GM12878 (cell line): ENCODE results near the gene KIAA1671. TPM values are rescaled to one million over a fixed set of nuclear protein-coding genes. Genes with fewer than 3 reads are reported as not detected.

ENCODE experiments used
- ATAC-seq: fragments of 200-7000 bp; cut with Tn5 transposase; 3 replicates; pipeline ENCODE4 v1.9.1; 2020; ENCODE audit warnings: mild to moderate bottlenecking, moderate library complexity
- BruUV-seq: library from RNA; stranded (reverse); fragments of 400-500 nt; replicated peaks from 2 replicates; lab custom pipeline; 2021; lab: Mats Ljungman, UMichigan
- CTCF ChIA-PET: fragments of 300-600 bp; sonication (Branson Sonifier 250); formaldehyde crosslinking; extraction: SDS; loops from one replicate; lab custom pipeline; 2021; ENCODE audit warnings: inconsistent platforms; lab: Yijun Ruan, JAX
- POLR2A ChIA-PET: fragments of 350-600 bp; formaldehyde crosslinking; extraction: SDS; loops from one replicate; lab custom pipeline; 2021; ENCODE audit warnings: inconsistent platforms; lab: Charles Lee
- RAD21 ChIA-PET: fragments of 300-600 bp; sonication (Branson Sonifier 250); formaldehyde crosslinking; loops from one replicate; lab custom pipeline; 2023; ENCODE audit warnings: antibody characterized with exemption; ENCODE audit not compliant: unreplicated experiment; lab: Charles Lee
- SMC1A ChIA-PET: fragments of 300-600 bp; sonication (Branson Sonifier 250); formaldehyde crosslinking; loops from one replicate; lab custom pipeline; 2023; ENCODE audit not compliant: unreplicated experiment, uncharacterized antibody; lab: Charles Lee
- DNase-seq: peaks from one replicate; pipeline ENCODE4 v3.0.0-alpha.2; 2011; ENCODE audit warnings: low read depth, low spot score
- FAIRE-seq: peaks from 3 replicates; lab custom pipeline; 2011; peaks lifted over from hg19 to GRCh38; lab: Jason Lieb, UNC
- H2AFZ ChIP-seq: 2 replicates; pipeline ENCODE4 v1.6.0; 2011; ENCODE audit warnings: low read depth, low read length, control low read depth; ENCODE audit not compliant: control insufficient read depth
- H3K27ac ChIP-seq: 2 replicates; pipeline ENCODE4 v1.5.1; 2011; ENCODE audit warnings: control low read depth; ENCODE audit not compliant: control insufficient read depth, insufficient read depth
- H3K27me3 ChIP-seq, 2 experiments: replicated peaks in 1 of 2; 2 replicates each; pipeline versions ENCODE4 v1.6.0 to v1.6.1; 2011; ENCODE audit warnings: low read length in 1 of 2; ENCODE audit not compliant: control insufficient read depth in 2 of 2, insufficient read depth in 2 of 2
- H3K36me3 ChIP-seq, 2 experiments: 2 replicates each; pipeline ENCODE4 v1.5.1; 2011; ENCODE audit warnings: low read length in 1 of 2; ENCODE audit not compliant: control insufficient read depth in 2 of 2, insufficient read depth in 2 of 2
- H3K4me1 ChIP-seq: 2 replicates; pipeline ENCODE4 v1.6.1; 2011; ENCODE audit warnings: mild to moderate bottlenecking, low read length, moderate library complexity, mixed read lengths; ENCODE audit not compliant: control insufficient read depth, insufficient read depth
- H3K4me2 ChIP-seq: 2 replicates; pipeline ENCODE4 v1.6.0; 2011; ENCODE audit warnings: control low read depth; ENCODE audit not compliant: control insufficient read depth, insufficient read depth
- H3K4me3 ChIP-seq: fragments of 200-600 bp; sonication (generic); 2 replicates; pipeline ENCODE4 v1.5.1; 2016
- H3K79me2 ChIP-seq: 2 replicates; pipeline ENCODE4 v1.6.0; 2011; ENCODE audit warnings: low read length; ENCODE audit not compliant: control insufficient read depth, insufficient read depth
- H3K9ac ChIP-seq: 2 replicates; pipeline ENCODE4 v1.8.0; 2011; ENCODE audit warnings: low read length, control low read depth, mixed read lengths; ENCODE audit not compliant: control insufficient read depth, insufficient read depth
- H3K9me3 ChIP-seq: replicated peaks from 3 replicates; pipeline ENCODE4 v1.5.1; 2011; ENCODE audit warnings: mild to moderate bottlenecking, low read length; ENCODE audit not compliant: control insufficient read depth, insufficient read depth
- H4K20me1 ChIP-seq: 2 replicates; pipeline ENCODE4 v1.6.0; 2011; ENCODE audit not compliant: control insufficient read depth, insufficient read depth
- DPF2 ChIP-seq: fragments of 450-650 bp; IDR thresholded peaks from 2 replicates; pipeline ENCODE4 v1.6.1; 2017; ENCODE audit warnings: mild to moderate bottlenecking
- E4F1 ChIP-seq: fragments of 450-650 bp; IDR thresholded peaks from 2 replicates; pipeline ENCODE4 v1.6.1; 2018; ENCODE audit warnings: borderline replicate concordance, mild to moderate bottlenecking; ENCODE audit not compliant: partially characterized antibody
- NRF1 ChIP-seq: conservative IDR thresholded peaks from 2 replicates; pipeline ENCODE4 v1.6.1; 2011; ENCODE audit warnings: mild to moderate bottlenecking, low read depth, low read length, improper control_type of control experiment
- SREBF2 ChIP-seq: IDR thresholded peaks from 2 replicates; pipeline ENCODE4 v1.6.1; 2012; ENCODE audit warnings: mild to moderate bottlenecking, low read length
- STAT3 ChIP-seq: IDR thresholded peaks from 2 replicates; pipeline ENCODE4 v1.6.1; 2011; ENCODE audit warnings: low read depth, low read length, improper control_type of control experiment
- WRNIP1 ChIP-seq: IDR thresholded peaks from 2 replicates; pipeline ENCODE4 v1.6.1; 2011; ENCODE audit warnings: low read depth, low read length, improper control_type of control experiment, borderline replicate concordance
- ZNF274 ChIP-seq: IDR thresholded peaks from one replicate; pipeline ENCODE4 v1.8.0; 2011; ENCODE audit not compliant: insufficient read length, insufficient read depth
- WGBS: methylation state at CpG from one replicate; pipeline ENCODE4 v1.1.6; 2016; ENCODE audit warnings: low lambda C conversion rate; ENCODE audit not compliant: insufficient replicate concordance, insufficient coverage; ENCODE audit errors: missing lambda C conversion rate; 5-methylcytosine and 5-hydroxymethylcytosine counted together
- in situ Hi-C: fragments of 300-500 bp; cut with MboI; formaldehyde crosslinking; loops from 9 replicates; pipeline ENCODE4 v1.14.3; 2018; ENCODE audit warnings: mixed read lengths
- intact Hi-C: fragments of 100-400 bp; cut with micrococcal nuclease; formaldehyde crosslinking; loops from one replicate; pipeline ENCODE4 v1.14.2; 2022; ENCODE audit not compliant: unreplicated experiment
- polyA plus RNA-seq, 11 experiments: library from polyadenylated mRNA; depleted of rRNA in 4 of 11; unstranded in 6 of 11; stranded (reverse) in 5 of 11; fragments of >200 nt; fragmentation: Nextera tagmentation in 4 of 11; fragmentation: Illumina TruSeq in 1 of 11; extraction: Ambion mirVana in 4 of 11; extraction: Trizol in 1 of 11; gene quantifications; 1 replicate in 1 of 11; 2 replicates in 10 of 11; pipeline versions ENCODE4 v1.2.1 to v1.2.3, GENCODE V29; 2011 to 2016; ENCODE audit warnings: inconsistent platforms in 2 of 11, missing spikeins in 2 of 11, low read depth in 1 of 11
- total RNA-seq, 4 experiments: library from RNA; depleted of rRNA in 3 of 4; stranded (reverse); fragments of >200 nt in 3 of 4; fragmentation: Illumina TruSeq in 1 of 4; extraction: Trizol in 1 of 4; gene quantifications; 2 replicates each; pipeline versions ENCODE4 v1.2.1 to v1.2.3, GENCODE V29; 2013 to 2021
- TF ChIP-seq, protein P1 (sequence below): IDR thresholded peaks from 2 replicates; pipeline ENCODE4 v1.6.1; 2011; ENCODE audit warnings: low read depth, low read length, improper control_type of control experiment, borderline replicate concordance
- TF ChIP-seq, protein P2 (sequence below): fragments of 450-650 bp; IDR thresholded peaks from 2 replicates; pipeline ENCODE4 v1.6.1; 2017; ENCODE audit warnings: mild to moderate bottlenecking, low read depth, inconsistent platforms; ENCODE audit not compliant: poor library complexity, severe bottlenecking

The KIAA1671 gene
- total and polyA plus RNA-seq, 10 of the 15 experiments (the other 5 are each of a cell fraction or from before 2014, with no cell fraction given) = 0.05 to 2.7 (median 0.33) TPM

- no peak for TF ChIP-seq STAT3
Measured at GRCh38 chr22:24981066-24981465, 28.6 kb downstream of the KIAA1671 start (continued).

DNA sequence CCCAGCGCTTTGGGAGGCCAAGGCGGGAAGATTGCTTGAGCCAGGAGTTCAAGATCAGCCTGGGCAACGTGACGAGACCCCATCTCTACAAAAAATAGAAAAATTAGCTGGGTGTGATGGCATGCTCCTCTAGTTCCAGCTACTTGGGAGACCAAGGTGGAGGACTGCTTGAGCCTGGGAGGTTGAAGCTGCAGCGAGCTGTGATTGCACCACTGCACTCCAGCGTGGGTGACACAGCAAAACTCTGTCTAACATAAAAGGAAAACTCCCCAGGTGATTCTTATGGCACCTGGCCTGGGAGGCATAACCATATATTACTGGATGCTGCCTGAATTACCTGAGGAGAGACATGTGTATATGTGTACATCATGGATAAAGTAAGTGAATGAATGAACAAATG, 29.1 kb downstream of the KIAA1671 start:
- FAIRE-seq = no peak
- no peaks in the 10 kb centered on the region for H3K79me2 ChIP-seq
- RAD21 ChIA-PET = no interaction called here
- no peak for TF ChIP-seq DPF2
- TF ChIP-seq NRF1 = no peak
- no peak for TF ChIP-seq ZNF274
- TF ChIP-seq, all 136 proteins: peak for 0
- Histone ChIP-seq H3K4me2 (no peak overlapping the region), H3K27ac (no peak overlapping the region), H3K4me1 (no peaks in the 10 kb centered on the region), H3K36me3 (no peaks in the 10 kb centered on the region), H3K4me3 (no peak overlapping the region), H3K9ac (no peak overlapping the region), H3K27me3 (no peaks in the 10 kb centered on the region; a peak in 1 of 4 replicates), H4K20me1 (no peaks in the 10 kb centered on the region), H3K9me3 (no peaks in the 10 kb centered on the region), H2AFZ (no peak overlapping the region)
- intact Hi-C loops = no loop called here
- 5% methylated on average over 6 of the region's 6 CpGs for WGBS
- ChIA-PET POLR2A (no interaction called here), SMC1A (no interaction called here), CTCF (no interaction called here)
- in situ Hi-C loops = no loop called here
- BruUV-seq = no TSS peak
- no peak for ATAC-seq
- no peak for DNase-seq

DNA sequence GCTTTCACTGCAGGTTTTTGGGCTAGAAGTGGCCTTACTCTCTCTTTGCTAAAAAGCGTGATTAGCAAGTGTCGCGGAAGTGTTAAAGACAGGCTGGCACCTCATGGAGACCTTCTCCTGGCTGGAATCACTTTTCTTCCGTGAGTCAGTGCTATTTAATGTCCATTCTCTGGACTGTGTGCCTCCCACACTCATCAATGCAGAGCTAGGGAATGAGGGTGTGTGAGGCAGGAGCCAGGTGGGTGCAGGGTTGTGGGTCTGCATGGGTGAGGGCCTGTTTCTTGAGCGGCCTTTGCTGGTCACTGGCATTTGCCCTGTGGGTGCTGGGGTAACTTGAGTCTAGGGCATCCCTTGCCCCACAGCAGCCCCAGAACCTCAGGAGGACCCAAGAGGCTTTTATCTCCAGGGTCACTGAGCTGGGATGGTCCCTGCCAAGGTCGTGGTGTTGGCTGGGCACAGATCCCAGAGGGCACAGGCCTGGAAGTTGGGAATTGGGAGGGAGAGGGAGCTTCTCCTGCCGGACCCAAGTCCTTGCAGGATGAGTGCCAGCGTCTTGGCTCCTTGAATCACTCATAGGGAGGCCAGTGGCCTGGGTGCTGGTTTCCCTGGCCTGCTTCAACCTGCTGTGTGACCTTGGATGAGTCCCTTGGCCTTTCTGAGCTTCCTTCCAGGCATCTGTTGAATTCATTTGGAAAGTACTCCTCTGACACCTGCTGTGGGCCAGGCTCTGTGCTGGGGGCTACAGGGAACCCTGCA, 30.0 kb downstream of the KIAA1671 start:
- no peaks in the 10 kb centered on the region for H4K20me1 ChIP-seq
- no peaks in the 10 kb centered on the region for H3K79me2 ChIP-seq
- H3K4me2 ChIP-seq = no peak overlapping the region
- ChIA-PET CTCF (no interaction called here), POLR2A (no interaction called here), SMC1A (no interaction called here), RAD21 (no interaction called here)
- no peak overlapping the region for H3K9ac ChIP-seq
- 30% methylated on average over 8 of the region's 8 CpGs for WGBS
- intact Hi-C loops (no loop called here), in situ Hi-C loops (no loop called here)
- FAIRE-seq (no peak), DNase-seq (no peak), ATAC-seq (no peak)
- H3K9me3 ChIP-seq = no peaks in the 10 kb centered on the region
- no peak overlapping the region for H3K27ac ChIP-seq
- H2AFZ ChIP-seq = no peak overlapping the region
- no peaks in the 10 kb centered on the region for H3K36me3 ChIP-seq
- H3K27me3 ChIP-seq = no peaks in the 10 kb centered on the region; a peak in 1 of 4 replicates
- H3K4me3 ChIP-seq = no peak overlapping the region
- BruUV-seq = no TSS peak
- no peaks in the 10 kb centered on the region for H3K4me1 ChIP-seq
- TF ChIP-seq WRNIP1 = no peak
- TF ChIP-seq SREBF2 = no peak
- TF ChIP-seq, protein P1, sequence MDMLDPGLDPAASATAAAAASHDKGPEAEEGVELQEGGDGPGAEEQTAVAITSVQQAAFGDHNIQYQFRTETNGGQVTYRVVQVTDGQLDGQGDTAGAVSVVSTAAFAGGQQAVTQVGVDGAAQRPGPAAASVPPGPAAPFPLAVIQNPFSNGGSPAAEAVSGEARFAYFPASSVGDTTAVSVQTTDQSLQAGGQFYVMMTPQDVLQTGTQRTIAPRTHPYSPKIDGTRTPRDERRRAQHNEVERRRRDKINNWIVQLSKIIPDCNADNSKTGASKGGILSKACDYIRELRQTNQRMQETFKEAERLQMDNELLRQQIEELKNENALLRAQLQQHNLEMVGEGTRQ = no peak
- TF ChIP-seq, protein P2, sequence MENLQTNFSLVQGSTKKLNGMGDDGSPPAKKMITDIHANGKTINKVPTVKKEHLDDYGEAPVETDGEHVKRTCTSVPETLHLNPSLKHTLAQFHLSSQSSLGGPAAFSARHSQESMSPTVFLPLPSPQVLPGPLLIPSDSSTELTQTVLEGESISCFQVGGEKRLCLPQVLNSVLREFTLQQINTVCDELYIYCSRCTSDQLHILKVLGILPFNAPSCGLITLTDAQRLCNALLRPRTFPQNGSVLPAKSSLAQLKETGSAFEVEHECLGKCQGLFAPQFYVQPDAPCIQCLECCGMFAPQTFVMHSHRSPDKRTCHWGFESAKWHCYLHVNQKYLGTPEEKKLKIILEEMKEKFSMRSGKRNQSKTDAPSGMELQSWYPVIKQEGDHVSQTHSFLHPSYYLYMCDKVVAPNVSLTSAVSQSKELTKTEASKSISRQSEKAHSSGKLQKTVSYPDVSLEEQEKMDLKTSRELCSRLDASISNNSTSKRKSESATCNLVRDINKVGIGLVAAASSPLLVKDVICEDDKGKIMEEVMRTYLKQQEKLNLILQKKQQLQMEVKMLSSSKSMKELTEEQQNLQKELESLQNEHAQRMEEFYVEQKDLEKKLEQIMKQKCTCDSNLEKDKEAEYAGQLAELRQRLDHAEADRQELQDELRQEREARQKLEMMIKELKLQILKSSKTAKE = no peak
- no peak for TF ChIP-seq E4F1
